ENCODE results near the gene HS3ST5.

Gene HS3ST5

GRCh38 chr6:114135363-114135971 is 207.4 kb downstream of the HS3ST5 start:
- TF ChIP-seq, protein P1, sequence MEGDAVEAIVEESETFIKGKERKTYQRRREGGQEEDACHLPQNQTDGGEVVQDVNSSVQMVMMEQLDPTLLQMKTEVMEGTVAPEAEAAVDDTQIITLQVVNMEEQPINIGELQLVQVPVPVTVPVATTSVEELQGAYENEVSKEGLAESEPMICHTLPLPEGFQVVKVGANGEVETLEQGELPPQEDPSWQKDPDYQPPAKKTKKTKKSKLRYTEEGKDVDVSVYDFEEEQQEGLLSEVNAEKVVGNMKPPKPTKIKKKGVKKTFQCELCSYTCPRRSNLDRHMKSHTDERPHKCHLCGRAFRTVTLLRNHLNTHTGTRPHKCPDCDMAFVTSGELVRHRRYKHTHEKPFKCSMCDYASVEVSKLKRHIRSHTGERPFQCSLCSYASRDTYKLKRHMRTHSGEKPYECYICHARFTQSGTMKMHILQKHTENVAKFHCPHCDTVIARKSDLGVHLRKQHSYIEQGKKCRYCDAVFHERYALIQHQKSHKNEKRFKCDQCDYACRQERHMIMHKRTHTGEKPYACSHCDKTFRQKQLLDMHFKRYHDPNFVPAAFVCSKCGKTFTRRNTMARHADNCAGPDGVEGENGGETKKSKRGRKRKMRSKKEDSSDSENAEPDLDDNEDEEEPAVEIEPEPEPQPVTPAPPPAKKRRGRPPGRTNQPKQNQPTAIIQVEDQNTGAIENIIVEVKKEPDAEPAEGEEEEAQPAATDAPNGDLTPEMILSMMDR (IDR thresholded peaks at IDR 0.05; ENCODE audit: low read depth, low read length): no peak
- TF ChIP-seq EZH2phosphoT487 (IDR thresholded peaks at IDR 0.05; ENCODE audit: low read depth): no peak
- no peaks in the 10 kb centered on the region for H3K36me3 ChIP-seq (replicated peaks; ENCODE audit: low read depth, low read length)
- H3K27me3 ChIP-seq (ENCODE audit: low read depth, low read length): no peaks in the 10 kb centered on the region
- no peaks in the 10 kb centered on the region for H3K9me3 ChIP-seq (ENCODE audit: insufficient read depth, low read length)
- no peaks in the 10 kb centered on the region for H3K79me2 ChIP-seq (ENCODE audit: low read length)
- H2AFZ ChIP-seq (ENCODE audit: low read depth, low read length): no peak overlapping the region
- H4K20me1 ChIP-seq (ENCODE audit: insufficient read depth, low read length): no peaks in the 10 kb centered on the region
- H3K4me2 ChIP-seq (ENCODE audit: low read length): no peak overlapping the region
- no peak overlapping the region for H3K9ac ChIP-seq (ENCODE audit: low read length)
- H3K4me3 ChIP-seq (ENCODE audit: low read length): no peak overlapping the region
- H3K4me1 ChIP-seq (ENCODE audit: low read length): no peaks in the 10 kb centered on the region
- H3K27ac ChIP-seq (ENCODE audit: low read length): no peak overlapping the region

- no peak overlapping the region for H3K9ac ChIP-seq (ENCODE audit: low read length)
- no peaks in the 10 kb centered on the region for H4K20me1 ChIP-seq (ENCODE audit: insufficient read depth, low read length)
- H3K36me3 ChIP-seq (replicated peaks; ENCODE audit: low read depth, low read length): no peaks in the 10 kb centered on the region
- no peak overlapping the region for H3K4me3 ChIP-seq (ENCODE audit: low read length)
- no peaks in the 10 kb centered on the region for H3K27me3 ChIP-seq (ENCODE audit: low read depth, low read length)
- TF ChIP-seq, protein P1 (IDR thresholded peaks at IDR 0.05; ENCODE audit: low read depth, low read length): no peak
- TF ChIP-seq EZH2phosphoT487 (IDR thresholded peaks at IDR 0.05; ENCODE audit: low read depth): no peak
- H3K79me2 ChIP-seq (ENCODE audit: low read length): no peaks in the 10 kb centered on the region
- no peaks in the 10 kb centered on the region for H3K4me1 ChIP-seq (ENCODE audit: low read length)
- H3K27ac ChIP-seq (ENCODE audit: low read length): no peak overlapping the region
- no peaks in the 10 kb centered on the region for H3K9me3 ChIP-seq (ENCODE audit: insufficient read depth, low read length)
- H3K4me2 ChIP-seq (ENCODE audit: low read length): no peak overlapping the region
- H2AFZ ChIP-seq (ENCODE audit: low read depth, low read length): no peak overlapping the region
These were observed 209.0 kb downstream of the HS3ST5 start for GRCh38 chr6:114133816-114134215.

- no peaks in the 10 kb centered on the region for H3K4me1 ChIP-seq (ENCODE audit: low read length)
These were observed 210.9 kb downstream of the HS3ST5 start for GRCh38 chr6:114131945-114132344.

GRCh38 chr6:114125576-114125975 is 217.2 kb downstream of the HS3ST5 start:
- H3K9me3 ChIP-seq (ENCODE audit: insufficient read depth, low read length): no peaks in the 10 kb centered on the region
- no peaks in the 10 kb centered on the region for H3K4me1 ChIP-seq (ENCODE audit: low read length)
- H3K4me2 ChIP-seq (ENCODE audit: low read length): no peak overlapping the region
- H2AFZ ChIP-seq (ENCODE audit: low read depth, low read length): no peak overlapping the region
- no peaks in the 10 kb centered on the region for H3K27me3 ChIP-seq (ENCODE audit: low read depth, low read length)
- no peaks in the 10 kb centered on the region for H4K20me1 ChIP-seq (ENCODE audit: insufficient read depth, low read length)
- no peak overlapping the region for H3K9ac ChIP-seq (ENCODE audit: low read length)
- no peak for TF ChIP-seq EZH2phosphoT487 (IDR thresholded peaks at IDR 0.05; ENCODE audit: low read depth)
- TF ChIP-seq, protein P1 (IDR thresholded peaks at IDR 0.05; ENCODE audit: low read depth, low read length): no peak
- no peaks in the 10 kb centered on the region for H3K36me3 ChIP-seq (replicated peaks; ENCODE audit: low read depth, low read length)
- H3K4me3 ChIP-seq (ENCODE audit: low read length): no peak overlapping the region
- no peak overlapping the region for H3K27ac ChIP-seq (ENCODE audit: low read length)
- H3K79me2 ChIP-seq (ENCODE audit: low read length): no peaks in the 10 kb centered on the region

More at GRCh38 chr6:114131945-114132344, 210.9 kb downstream of the HS3ST5 start:
- no peak overlapping the region for H3K27ac ChIP-seq (ENCODE audit: low read length)
- no peak overlapping the region for H3K4me3 ChIP-seq (ENCODE audit: low read length)
- H3K9me3 ChIP-seq (ENCODE audit: insufficient read depth, low read length): no peaks in the 10 kb centered on the region
- no peak overlapping the region for H2AFZ ChIP-seq (ENCODE audit: low read depth, low read length)
- no peak overlapping the region for H3K4me2 ChIP-seq (ENCODE audit: low read length)
- no peaks in the 10 kb centered on the region for H3K27me3 ChIP-seq (ENCODE audit: low read depth, low read length)
- H3K79me2 ChIP-seq (ENCODE audit: low read length): no peaks in the 10 kb centered on the region
- no peak overlapping the region for H3K9ac ChIP-seq (ENCODE audit: low read length)
- H3K36me3 ChIP-seq (replicated peaks; ENCODE audit: low read depth, low read length): no peaks in the 10 kb centered on the region
- TF ChIP-seq EZH2phosphoT487 (IDR thresholded peaks at IDR 0.05; ENCODE audit: low read depth): no peak
- TF ChIP-seq, protein P1 (IDR thresholded peaks at IDR 0.05; ENCODE audit: low read depth, low read length): no peak
- H4K20me1 ChIP-seq (ENCODE audit: insufficient read depth, low read length): no peaks in the 10 kb centered on the region

All from OCI-LY3 (cell line).